ENCODE measurements around the gene GLTP.

GLTP gene

DNA sequence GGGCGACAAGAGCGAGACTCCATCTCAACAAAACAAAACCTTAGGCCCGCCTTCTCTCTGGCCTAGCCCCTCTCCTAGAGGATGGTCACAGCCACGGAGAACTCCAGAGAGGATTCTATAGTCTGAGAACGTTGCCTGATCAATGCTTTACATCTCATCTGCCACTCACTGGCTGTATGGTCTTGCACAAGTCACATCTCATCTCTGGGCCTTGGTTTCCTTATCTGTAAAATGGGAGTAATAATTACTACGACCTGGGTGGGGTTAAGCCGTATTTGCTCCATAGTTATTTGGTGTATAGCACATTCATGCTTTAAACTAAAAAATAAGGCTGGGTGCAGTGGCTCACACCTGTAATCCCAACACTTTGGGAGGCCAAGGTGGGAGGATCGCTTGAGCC lies 55.6 kb downstream of the GLTP start:
- DNase-seq: no peak

DNA sequence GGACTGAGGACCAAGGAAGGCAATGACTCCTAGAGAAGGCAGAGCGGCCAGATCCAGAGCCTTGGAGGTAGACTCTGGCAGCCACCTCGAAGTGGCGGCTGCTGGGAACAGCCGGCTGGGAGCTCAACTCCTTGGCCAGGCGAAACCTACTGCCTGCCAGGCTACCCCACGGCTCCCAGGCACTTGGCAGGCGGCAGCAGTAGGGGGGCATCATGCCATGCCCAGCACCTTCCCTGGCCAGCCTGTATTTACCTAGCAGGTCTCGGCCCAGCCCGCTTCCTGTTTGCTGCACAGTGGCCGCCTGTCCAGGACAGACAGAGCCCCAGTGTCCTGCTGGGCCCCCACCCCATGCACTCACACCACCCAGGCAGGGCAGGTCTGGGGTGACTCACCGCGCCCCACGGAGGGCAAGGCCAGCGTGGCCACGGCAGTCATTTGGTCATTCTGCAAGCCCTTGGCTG lies 57.4 kb downstream of the GLTP start:
- DNase-seq: peak in 16 of 56 donors; percentile 1 to 50 (median 15)

DNA sequence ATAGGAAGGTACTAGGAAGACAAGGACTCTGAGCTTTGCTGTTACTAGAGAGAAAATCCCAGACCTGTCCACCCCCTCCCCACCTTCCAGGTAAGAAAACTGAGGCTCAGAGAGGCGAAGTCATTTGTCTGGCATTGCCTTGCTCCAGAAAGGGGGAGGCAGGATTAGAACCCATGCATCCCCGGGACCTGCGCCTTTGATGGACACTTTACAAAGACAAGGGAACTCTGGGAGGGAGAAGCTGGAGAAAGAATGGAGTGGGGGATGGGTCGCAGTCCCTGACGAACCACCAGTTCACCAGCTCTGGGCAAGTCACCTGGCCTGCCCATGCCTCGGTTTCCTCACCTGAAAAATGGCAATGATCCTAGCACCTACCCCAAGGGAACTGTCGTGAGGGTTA lies 57.9 kb downstream of the GLTP start:
- DNase-seq: no peak

DNA sequence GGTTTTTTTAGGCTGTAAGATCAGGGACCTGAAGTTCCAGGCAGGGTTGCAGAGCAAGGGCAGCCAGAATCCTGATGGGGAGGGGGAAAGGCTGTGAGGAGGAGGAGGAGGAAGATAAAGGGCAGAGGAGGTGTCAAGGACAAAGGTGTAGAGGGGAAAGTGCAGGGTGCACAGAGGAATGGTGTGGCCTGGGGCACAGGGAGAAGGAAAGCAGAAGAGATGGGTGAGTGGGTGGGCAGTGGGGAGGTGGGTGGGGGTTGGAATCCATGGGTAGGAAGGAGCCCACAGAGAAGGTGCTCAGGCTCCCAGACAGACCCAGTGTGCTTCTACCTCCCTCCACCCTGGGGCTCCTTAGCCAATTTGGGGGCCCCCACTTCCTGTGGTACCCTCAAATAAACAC lies 58.4 kb downstream of the GLTP start:
- DNase-seq: no peak

DNA sequence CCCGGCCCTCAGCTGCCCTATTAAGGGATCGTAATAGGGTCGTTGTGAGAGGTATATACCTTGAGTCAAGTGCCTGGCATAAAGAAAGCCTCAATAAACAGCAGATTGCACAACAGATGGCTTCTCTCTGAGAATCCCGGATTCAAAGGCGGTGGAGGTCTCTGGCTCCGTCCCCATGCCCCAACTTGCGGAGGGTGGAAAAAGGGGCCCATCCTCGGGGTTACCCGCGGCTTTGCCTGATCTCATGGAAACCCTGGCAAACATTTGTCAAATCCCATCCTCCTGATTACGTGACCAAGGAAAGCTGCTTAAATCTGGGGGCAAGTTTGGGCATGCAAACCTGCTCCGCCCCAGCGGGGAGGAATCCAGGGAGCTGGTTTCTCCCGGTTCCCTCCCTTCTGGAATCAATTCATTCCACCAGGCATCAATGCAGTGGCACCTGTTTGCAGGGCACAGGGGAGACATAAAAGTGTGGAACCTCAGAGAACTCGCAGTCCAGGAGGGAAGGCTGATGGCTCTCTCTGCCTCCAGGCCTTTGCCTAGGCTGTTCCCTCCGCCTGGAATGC lies 59.4 kb downstream of the GLTP start:
- no peak for DNase-seq

DNA sequence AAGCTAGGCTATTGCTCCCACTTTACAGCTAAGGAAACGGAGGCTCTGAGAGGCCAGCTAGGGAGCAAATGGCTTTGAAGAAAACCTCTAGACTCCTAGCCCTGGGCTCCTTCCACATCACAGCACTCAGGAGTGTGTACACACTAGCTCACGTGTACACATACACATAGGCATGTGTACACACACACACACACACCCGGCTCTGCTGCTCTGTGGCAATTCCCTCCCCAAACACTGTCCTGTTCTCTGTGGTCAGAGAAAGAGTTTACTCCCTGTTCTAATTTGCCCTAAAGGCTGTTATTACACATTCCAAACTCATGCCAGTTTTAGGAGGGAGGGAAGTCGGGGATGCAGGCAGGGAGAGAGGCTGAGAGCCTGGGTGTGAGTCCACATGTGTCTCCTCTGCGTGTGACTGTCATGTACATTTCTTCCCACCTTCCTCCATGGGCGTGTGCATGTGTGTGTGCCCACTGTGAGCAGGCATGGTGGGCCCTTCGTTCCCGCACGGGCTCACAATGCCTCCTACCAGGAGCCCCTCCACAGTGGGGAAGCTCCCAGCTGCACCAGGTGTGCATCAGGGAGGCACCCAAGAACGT lies 61.3 kb downstream of the GLTP start:
- no peak for DNase-seq

DNA sequence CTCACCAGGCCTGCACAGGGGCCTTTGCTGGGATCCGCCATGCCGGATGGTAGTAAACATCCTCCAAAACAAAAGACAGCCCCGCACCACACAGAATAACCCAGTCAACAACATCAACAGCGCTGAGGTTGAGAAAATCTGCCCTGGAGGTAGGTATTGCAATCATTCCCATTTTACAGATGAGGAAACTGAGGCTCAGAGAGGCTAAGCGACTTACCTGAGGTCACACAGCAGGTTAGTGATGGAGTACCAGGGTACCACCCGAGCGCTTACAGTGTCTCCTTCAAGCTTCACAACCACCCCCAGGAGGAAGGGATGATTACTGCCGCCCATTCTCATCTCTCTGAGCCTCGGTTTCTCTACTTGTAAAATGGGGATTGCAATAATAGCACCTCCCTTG lies 62.1 kb downstream of the GLTP start:
- DNase-seq: no peak

DNA sequence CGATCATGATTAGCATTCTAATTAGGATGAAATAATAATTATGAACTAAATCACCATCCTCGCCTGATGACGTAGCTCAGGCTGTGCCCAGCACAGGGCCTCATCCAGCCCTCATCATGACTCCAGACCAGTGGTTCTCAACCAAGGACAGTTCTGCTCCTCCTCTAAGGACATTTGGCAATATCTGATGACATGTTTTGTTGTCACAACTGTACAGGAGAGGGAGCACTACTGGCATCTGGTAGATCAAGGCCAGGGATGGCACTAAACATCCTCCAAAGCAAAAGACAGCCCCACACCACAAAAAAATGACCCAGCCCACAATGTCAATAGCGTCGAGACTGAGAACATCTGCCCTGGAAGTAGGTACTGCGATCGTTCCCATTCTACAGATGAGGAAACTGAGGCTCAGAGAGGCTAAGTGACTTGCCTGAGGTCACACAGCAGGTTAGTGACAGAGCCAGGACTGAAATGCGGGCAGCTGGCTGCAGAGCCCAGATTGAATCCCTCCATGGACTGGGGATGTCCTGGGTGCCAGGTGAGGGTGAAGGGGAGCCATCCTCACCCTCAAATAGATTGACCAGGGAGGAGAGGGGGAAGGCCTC lies 62.6 kb downstream of the GLTP start:
- no peak for DNase-seq

DNA sequence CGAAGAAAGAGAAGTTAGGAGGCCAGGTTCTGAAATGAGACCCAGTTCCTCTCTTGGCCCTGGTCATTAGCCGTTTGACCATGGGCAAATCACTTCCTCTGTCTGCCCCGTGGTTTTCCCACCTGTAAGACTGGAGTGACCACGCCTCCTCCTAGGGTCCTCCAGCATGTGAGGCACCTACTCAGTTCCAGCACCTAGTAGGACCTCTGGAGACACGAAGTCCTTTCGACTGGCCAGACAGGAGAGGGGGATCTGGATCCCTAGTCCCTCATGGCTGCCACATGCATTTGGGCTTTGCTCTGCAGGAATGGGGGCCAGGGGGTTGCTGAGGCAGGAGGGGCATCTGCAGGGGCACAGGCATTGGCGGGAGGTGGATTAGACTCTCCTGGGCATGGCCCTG lies 63.5 kb downstream of the GLTP start:
- DNase-seq: no peak

DNA sequence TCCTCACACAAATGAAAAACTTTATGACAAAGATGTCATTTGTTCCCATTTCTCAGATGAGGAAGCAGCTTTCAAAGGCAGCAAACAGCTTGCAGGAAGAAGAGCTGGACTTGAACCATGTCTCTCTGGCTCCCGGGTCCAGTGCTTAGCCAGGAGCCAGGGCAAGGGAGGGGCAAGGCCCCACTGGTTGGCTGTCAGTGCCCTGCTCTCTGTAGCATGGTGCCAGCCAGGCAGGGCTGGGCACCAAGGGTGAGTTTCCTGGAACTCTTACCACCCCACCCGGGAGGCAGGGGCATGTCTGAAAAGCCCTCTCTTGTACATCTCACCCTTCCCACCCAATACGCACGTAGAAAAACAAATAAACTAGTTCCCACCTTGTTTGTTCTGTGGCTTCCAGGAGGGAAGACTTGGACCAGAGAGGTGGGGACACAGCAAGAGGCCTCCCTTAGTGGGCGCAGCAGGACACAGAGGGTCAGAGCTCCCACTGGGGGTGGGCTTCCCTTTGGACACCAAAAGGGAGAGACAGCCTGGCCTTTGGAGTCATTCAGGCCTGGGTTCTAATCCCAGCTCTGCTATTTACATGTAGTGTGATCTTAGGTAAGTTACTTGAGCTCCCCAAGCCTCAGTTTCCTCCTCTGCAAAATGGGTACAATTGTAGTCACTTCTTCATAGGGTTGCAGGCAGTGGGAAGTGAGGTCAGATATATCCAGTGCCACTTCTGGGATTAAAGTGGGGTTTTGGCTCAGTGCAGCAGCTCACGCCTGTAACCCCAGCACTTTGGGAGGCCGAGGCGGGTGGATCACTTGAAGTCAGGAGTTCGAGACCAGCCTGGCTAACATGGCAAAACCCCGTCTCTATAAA lies 64.4 kb downstream of the GLTP start:
- no peak for DNase-seq

DNA sequence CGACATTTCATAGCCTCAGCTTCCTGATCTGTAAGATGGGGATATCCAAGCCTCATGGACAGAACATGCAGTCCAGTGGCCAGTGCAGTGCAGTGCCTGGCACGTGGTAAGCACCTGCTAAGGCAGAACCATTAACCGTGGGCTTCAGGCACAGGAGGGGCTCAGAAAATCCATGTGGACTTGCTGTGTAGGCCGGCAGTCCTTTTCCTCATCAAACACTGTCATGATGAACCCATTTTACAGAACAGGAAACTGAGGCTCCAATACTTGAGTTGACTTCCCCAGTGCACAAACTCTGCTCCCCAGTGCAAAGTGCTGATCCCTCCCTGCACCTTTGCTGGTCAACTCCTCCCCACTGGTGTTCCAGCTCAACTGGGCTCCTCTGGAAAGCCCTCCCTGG lies 65.1 kb downstream of the GLTP start:
- DNase-seq: no peak

DNA sequence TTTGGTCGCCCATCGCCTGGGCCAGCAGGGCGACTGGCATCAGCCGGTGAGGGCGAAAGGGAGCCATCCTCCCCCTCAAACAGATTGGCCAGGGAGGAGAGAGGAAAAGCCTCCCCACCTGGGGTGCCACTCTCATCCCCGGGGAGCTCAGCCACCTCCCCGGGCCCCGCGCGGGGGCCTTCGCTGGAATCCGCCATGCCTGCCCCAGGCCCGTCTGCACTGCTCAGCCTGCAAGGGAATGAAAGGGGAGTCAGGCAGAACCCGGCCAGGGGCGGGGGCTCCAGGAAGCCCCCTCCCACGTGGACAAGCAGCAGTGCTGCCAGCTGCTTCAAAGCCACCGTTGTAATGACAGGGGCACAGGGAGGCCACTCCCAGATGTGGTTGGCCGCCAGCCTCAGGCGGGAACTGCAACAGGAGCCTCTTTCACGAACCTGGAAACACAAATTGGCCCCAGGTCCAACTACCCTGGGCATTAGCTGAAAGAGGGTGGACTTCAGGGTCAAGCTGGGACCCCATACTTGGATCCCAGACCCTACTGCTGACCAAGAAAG lies 65.7 kb downstream of the GLTP start:
- DNase-seq: no peak

DNA sequence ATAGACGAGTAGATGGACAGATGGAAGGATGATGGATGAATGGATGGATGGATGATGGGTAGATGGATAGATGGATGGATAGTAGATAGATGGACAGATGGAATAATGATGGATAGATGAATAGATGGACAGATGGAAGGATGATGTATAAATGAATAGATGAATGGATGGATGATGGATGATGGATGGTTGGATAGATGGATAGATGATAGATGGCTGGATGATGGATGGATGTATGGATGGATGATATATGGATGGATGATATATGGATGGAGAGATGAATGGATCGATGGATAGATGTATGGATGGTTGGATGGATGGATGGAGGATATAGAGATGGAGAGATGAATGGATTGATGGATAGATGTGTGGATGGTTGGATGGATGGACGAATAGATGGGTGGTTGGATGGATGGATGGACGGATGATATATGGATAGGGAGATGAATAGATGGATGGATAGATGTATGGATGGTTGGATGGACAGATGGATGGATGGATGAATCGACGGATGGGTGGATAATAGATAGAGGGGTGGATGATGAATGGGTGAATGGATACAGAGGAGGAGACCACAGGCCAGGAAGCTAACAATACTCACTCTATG lies 66.4 kb downstream of the GLTP start:
- DNase-seq: no peak

DNA sequence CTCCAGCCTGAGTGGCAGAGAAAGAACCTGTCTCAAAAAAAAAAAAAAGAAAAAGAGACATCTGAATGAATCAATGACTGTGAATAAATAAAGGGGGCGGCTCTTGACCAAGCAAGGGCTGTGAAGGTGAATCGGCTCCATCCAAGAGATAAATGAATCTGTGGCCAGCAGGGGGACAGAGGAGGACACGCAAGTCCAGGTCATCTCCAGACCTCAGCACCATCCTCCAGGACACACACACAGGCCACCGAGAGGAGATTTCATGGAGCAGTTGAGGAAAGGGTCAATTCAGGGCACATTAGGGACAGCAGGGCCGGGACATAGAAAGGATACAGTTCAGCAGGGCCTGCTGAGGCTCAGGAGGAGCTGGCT lies 68.7 kb downstream of the GLTP start:
- DNase-seq: no peak

DNA sequence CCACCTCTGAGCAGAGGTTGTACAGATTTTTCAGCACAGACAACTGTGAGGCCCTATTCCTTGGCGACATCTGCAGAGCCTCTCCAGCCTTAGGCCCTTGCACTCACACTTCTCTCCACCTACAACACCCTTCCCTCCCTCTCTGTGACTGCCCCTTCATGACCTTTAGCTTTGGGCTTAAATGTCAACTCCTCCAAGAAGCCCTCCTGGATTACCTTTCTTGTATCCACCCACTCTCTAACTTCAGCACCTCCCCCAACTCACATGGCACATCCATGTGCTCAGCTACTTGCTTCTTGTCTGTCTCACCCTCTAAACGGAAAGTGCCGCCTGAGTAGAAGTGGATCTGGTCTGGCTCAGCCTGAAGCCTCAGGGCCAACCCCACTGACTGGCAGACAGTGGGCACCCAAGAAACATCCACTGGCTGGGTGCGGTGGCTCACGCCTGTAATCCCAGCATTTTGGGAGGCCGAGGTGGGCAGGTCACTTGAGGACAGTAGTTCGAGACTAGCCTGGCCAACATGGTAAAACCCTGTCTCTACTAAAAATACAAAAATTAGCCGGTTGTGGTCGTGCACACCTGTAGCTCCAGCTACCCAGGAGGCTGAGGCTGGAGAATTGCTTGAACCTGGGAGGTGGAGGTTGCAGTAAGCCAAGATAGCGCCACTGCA lies 69.3 kb downstream of the GLTP start:
- no peak for DNase-seq

DNA sequence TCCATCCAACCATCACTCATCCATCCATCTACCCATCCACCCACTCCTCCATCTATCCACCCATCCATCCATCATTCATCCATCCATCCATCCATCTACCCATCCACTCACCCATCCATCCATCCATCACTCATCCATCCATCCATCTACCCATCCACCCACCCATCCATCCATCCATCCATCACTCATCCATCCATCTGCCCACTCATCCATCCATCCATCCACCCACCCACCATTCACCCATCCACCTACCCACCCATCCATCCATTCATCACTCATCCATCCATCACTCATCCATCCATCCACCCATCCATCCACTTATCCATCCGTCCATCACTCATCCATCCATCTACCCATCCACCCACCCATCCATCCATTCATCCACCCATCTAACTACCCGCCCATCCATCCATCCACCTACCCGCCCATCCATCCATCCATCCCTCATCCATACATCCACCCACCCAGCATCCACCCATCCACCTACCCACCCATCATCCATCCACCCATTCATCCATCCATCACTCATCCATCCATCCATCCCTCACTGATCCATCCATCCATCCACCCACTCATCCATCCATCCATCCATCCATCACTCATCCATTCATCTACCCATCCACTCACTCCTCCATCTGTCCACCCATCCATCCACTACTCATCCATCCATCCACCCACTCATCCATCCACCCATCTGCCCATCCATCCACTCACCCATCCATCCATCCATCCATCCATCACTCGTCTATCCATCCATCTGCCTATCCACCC lies 71.3 kb downstream of the GLTP start:
- no peak for DNase-seq

DNA sequence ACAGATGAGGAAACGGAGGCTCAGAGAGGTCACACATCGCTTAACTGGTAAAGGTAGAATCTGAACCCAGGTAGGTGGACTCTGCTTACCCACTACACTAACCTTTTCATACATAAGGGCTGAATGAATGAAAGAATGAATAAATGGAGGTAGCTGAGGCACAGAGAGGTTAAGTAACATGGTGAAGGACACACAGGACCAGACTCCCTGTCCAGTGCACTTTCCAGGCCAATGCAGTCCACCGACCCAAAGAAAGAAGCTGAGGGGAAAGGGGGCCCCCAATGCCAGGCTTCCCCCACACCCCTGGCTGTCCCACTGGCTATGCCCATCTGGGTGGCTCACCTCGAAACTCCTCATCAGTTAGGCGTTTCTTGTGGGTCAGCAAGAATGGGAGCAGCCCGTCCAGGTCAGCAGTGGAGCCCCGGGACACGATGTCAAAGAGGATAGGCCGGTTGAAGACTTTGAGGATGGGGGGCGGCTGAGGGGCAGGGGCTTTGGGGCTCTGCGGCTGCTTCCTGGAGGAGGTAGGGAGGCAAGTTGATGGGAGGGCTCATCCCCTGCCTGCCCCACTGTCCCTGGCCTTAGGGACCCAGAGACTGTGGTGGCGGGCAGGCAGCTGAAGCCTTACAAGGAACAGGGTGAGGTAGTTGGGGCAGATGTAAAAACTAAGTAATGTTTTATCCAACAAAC lies 72.2 kb downstream of the GLTP start:
- no peak for DNase-seq

DNA sequence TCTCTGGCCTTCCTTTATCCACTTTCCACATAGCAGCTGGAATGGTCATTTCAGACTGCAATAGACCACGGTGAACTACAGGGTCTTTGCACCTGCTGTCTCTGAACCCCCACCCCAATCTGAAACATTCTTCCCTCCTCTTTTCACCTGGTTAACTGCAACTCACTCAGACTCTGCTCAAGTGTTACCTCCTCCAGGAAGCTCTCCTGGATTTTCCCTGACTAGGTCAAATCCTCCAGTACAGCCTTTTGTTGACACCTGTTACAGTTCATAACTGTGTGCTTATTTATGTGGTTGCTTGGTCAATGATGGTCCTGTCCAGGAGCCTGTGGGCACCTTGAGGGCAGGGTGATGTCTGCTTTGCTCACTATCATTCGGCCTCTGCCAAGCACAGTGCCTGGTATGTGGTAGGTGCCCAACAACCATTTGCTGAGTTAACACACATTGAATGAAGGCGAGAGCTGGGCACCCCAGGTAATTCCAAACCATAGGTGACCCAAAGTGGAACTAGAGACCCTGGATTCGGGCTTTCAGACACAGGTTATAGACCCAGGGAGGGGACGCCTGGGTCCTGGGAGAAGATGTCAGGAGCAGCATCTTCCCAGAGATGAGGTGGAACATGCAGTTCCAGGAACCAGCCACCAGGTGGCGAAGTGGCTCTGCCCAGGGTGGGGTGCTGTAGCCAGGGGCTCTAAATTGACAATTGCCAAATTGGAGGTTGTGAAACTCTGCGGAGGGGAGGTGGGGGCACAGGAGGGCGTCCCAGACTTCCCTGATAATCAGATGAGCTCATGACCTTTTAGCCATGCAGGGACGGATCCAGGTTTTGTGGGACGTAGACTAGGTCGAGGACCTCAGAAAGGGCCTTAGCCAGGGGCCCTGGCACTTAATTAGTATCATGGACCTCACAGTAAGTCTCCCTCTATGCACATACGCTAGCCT lies 75.2 kb downstream of the GLTP start:
- peak in 49 of 56 donors; percentile 5 to 78 (median 37) for DNase-seq
